Measurements from ENCODE around the gene CH25H. TPM values are rescaled to one million over a fixed set of nuclear protein-coding genes. Genes with fewer than 3 reads are reported as not detected.

The CH25H gene
- total and polyA plus RNA-seq, 8 donors = 1.7 to 26.3 (median 5.3) TPM; not detected in 2

- Histone ChIP-seq H3K4me3 (no peak overlapping the region), H3K4me1 (peaks cover 0 to 9% (median 0%) of the 10 kb centered on the region in 4 donors), H3K36me3 (peaks cover 0 to 42% (median 23%) of the 10 kb centered on the region in 4 donors), H3K27ac (no peak overlapping the region), H3K9me3 (no peaks in the 10 kb centered on the region), H3K27me3 (no peaks in the 10 kb centered on the region)
- TF ChIP-seq EP300 (IDR thresholded peaks at IDR 0.05) (no peak), CTCF (IDR thresholded peaks at IDR 0.05) (no peak), POLR2A (IDR thresholded peaks at IDR 0.05) (no peak), POLR2AphosphoS5 (IDR thresholded peaks at IDR 0.05) (no peak)
- intact Hi-C loops (cut with DNase I; ENCODE audit: low total_unique reads) = no loop called here
- WGBS, 5 donors = 89 to 98% (median 92%) methylated on average over 3 of the region's 3 CpGs
- no peak for DNase-seq
Measured at GRCh38 chr10:89241026-89241425, 33.9 kb upstream of the CH25H start.

- H3K27me3 ChIP-seq = no peaks in the 10 kb centered on the region
- 82 to 91% (median 87%) methylated on average over 3 of the region's 3 CpGs for WGBS, 5 donors
- no peak overlapping the region for H3K27ac ChIP-seq
- TF ChIP-seq EP300 (IDR thresholded peaks at IDR 0.05) (no peak), POLR2A (IDR thresholded peaks at IDR 0.05) (no peak), POLR2AphosphoS5 (IDR thresholded peaks at IDR 0.05) (no peak), CTCF (IDR thresholded peaks at IDR 0.05) (no peak)
- peaks cover 0 to 42% (median 24%) of the 10 kb centered on the region in 4 donors for H3K36me3 ChIP-seq
- H3K9me3 ChIP-seq = no peaks in the 10 kb centered on the region
- no peak overlapping the region for H3K4me3 ChIP-seq
- peaks cover 0 to 9% (median 0%) of the 10 kb centered on the region in 4 donors for H3K4me1 ChIP-seq
- no peak for DNase-seq
- intact Hi-C loops (cut with DNase I; ENCODE audit: low total_unique reads) = no loop called here
Measured at GRCh38 chr10:89240519-89240918, 33.4 kb upstream of the CH25H start.

- Histone ChIP-seq H3K4me1 (peaks cover 0 to 9% (median 0%) of the 10 kb centered on the region in 4 donors), H3K4me3 (no peak overlapping the region), H3K36me3 (peaks cover 0 to 49% (median 32%) of the 10 kb centered on the region in 4 donors), H3K9me3 (no peaks in the 10 kb centered on the region), H3K27ac (no peak overlapping the region), H3K27me3 (no peaks in the 10 kb centered on the region)
- TF ChIP-seq CTCF (IDR thresholded peaks at IDR 0.05) (no peak), POLR2A (IDR thresholded peaks at IDR 0.05) (no peak)
- intact Hi-C loops (cut with DNase I; ENCODE audit: low total_unique reads) = no loop called here
- WGBS, 5 donors = 77 to 89% (median 87%) methylated on average over 5 of the region's 5 CpGs
- DNase-seq = no peak
Measured at GRCh38 chr10:89238956-89239644, 32.0 kb upstream of the CH25H start.

DNA sequence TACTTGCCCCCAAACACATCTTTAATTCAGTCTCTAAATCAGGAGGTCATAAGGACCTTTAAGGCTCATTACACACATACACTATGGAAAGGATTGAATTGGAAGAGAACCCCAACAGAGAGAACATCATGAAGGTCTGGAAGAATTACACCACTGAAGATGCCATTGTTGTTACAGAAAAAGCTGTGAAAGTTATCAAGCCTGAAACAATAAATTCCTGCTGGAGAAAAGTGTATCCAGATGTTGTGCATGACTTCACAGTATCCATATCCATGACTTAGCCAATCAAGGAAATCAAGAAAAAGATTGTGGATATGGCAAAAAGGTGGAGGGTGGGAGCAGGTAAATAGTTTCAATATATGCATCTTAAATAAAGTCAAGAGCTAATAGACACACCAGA is 30.7 kb upstream of the CH25H start:
- intact Hi-C loops (cut with DNase I; ENCODE audit: low total_unique reads) = no loop called here

More for the DNA sequence above, 30.7 kb upstream of the CH25H start:
- no peaks in the 10 kb centered on the region for H3K9me3 ChIP-seq
- peaks cover 0 to 9% (median 0%) of the 10 kb centered on the region in 4 donors for H3K4me1 ChIP-seq
- peaks cover 0 to 49% (median 35%) of the 10 kb centered on the region in 4 donors for H3K36me3 ChIP-seq
- DNase-seq = no peak
- TF ChIP-seq POLR2AphosphoS5 (IDR thresholded peaks at IDR 0.05) = no peak
- no peak for TF ChIP-seq EP300 (IDR thresholded peaks at IDR 0.05)
- no peak for TF ChIP-seq CTCF (IDR thresholded peaks at IDR 0.05)
- no peak for TF ChIP-seq POLR2A (IDR thresholded peaks at IDR 0.05)
- no peak overlapping the region for H3K27ac ChIP-seq
- H3K4me3 ChIP-seq = no peak overlapping the region
- H3K27me3 ChIP-seq = no peaks in the 10 kb centered on the region
